K562 (cell line): Measurements from ENCODE around the gene HAGHL. TPM values are rescaled to one million over a fixed set of nuclear protein-coding genes. Genes with fewer than 3 reads are reported as not detected.

ENCODE experiments used
- E2F6 ChIP-seq, 2 experiments: IDR thresholded peaks; 2 replicates each; pipeline ENCODE4 v1.6.1; 2011; ENCODE audit warnings: borderline replicate concordance in 1 of 2, control low read depth in 1 of 2, low read depth in 1 of 2, low read length in 1 of 2, mild to moderate bottlenecking in 1 of 2, mixed read lengths in 1 of 2, moderate library complexity in 1 of 2; ENCODE audit not compliant: insufficient read depth in 1 of 2, insufficient read length in 1 of 2, poor library complexity in 1 of 2, severe bottlenecking in 1 of 2; ENCODE audit errors: extremely low read depth in 1 of 2
- ELF4 ChIP-seq: fragments of 450-650 bp; formaldehyde crosslinking; IDR thresholded peaks from 2 replicates; pipeline ENCODE4 v1.4.0; 2022; ENCODE audit warnings: missing genetic modification characterization
- POLR2A ChIP-seq: fragments of 450-650 bp; conservative IDR thresholded peaks from 2 replicates; pipeline ENCODE4 v1.6.1; 2016
- SAFB ChIP-seq: fragments of 200-400 bp; formaldehyde crosslinking; IDR thresholded peaks from 2 replicates; pipeline ENCODE4 v1.6.1; 2017; ENCODE audit warnings: low read depth, low read length, borderline replicate concordance
- TRIM25 ChIP-seq: fragments of 450-650 bp; IDR thresholded peaks from 2 replicates; pipeline ENCODE4 v1.7.0; 2016; ENCODE audit warnings: borderline replicate concordance
- TSHZ1 ChIP-seq: fragments of 250-450 bp; sonication (Bioruptor Pico); IDR thresholded peaks from 2 replicates; pipeline ENCODE4 v1.4.0; 2020; ENCODE audit warnings: mild to moderate bottlenecking, moderate library complexity
- XRCC5 ChIP-seq: fragments of 200-400 bp; formaldehyde crosslinking; IDR thresholded peaks from 2 replicates; pipeline ENCODE4 v1.6.1; 2017; ENCODE audit warnings: low read depth, mild to moderate bottlenecking, low read length
- YBX1 ChIP-seq: fragments of 450-650 bp; IDR thresholded peaks from 2 replicates; pipeline ENCODE4 v1.7.1; 2016; ENCODE audit warnings: mild to moderate bottlenecking
- ZNF232 ChIP-seq: sonication (generic); formaldehyde crosslinking; IDR thresholded peaks from 2 replicates; pipeline ENCODE4 v1.8.0; 2022; ENCODE audit warnings: mild to moderate bottlenecking, missing genetic modification reagents
- ZNF445 ChIP-seq: fragments of 250-450 bp; sonication (Bioruptor Pico); IDR thresholded peaks from 2 replicates; pipeline ENCODE4 v1.4.0; 2020; ENCODE audit warnings: low read depth, mild to moderate bottlenecking, moderate library complexity
- ZNF609 ChIP-seq: sonication (generic); formaldehyde crosslinking; IDR thresholded peaks from 2 replicates; pipeline ENCODE4 v1.8.1; 2023; ENCODE audit warnings: missing genetic modification reagents, mild to moderate bottlenecking, borderline replicate concordance
- ZNF778 ChIP-seq: fragments of 450-650 bp; formaldehyde crosslinking; IDR thresholded peaks from 2 replicates; pipeline ENCODE4 v1.4.0; 2020; ENCODE audit warnings: mild to moderate bottlenecking, moderate library complexity
- polyA plus RNA-seq, 8 experiments: library from polyadenylated mRNA; depleted of rRNA in 4 of 8; stranded (reverse) in 5 of 8; unstranded in 3 of 8; fragments of >200 nt; fragmentation: Nextera tagmentation in 2 of 8; fragmentation: Illumina TruSeq in 1 of 8; extraction: Ambion mirVana in 2 of 8; extraction: Trizol in 1 of 8; gene quantifications; 2 replicates each; pipeline versions ENCODE4 v1.2.1 to v1.2.3, GENCODE V29; 2011 to 2014; ENCODE audit warnings: inconsistent platforms in 1 of 8, missing spikeins in 1 of 8
- total RNA-seq, 7 experiments: library from RNA; depleted of rRNA in 6 of 7; stranded (reverse); fragments of >200 nt in 6 of 7; fragmentation: Illumina TruSeq in 2 of 7; extraction: Trizol in 2 of 7; gene quantifications; 2 replicates each; pipeline versions ENCODE4 v1.2.1 to v1.2.3, GENCODE V29; 2011 to 2021; ENCODE audit warnings: low replicate concordance in 1 of 7

The HAGHL gene
- total and polyA plus RNA-seq, 9 of the 15 experiments (the other 6 are each of a cell fraction or from before 2014, with no cell fraction given) = 0.31 to 83.4 (median 20.7) TPM

- TF ChIP-seq ZNF609 (CRISPR knock-in tag) = no peak
- no peak for TF ChIP-seq XRCC5
- peak; percentile 67; the same call in 1 of the 2 replicates for TF ChIP-seq SAFB
- no peak for TF ChIP-seq TSHZ1
- no peak for TF ChIP-seq ZNF232 (CRISPR knock-in tag)
- no peak for TF ChIP-seq ELF4
- TF ChIP-seq POLR2A = peak; percentile 47; the same call in 1 of the 2 replicates
- no peak for TF ChIP-seq ZNF445 (CRISPR knock-in tag)
- TF ChIP-seq ZNF778 = no peak
- no peak for TF ChIP-seq TRIM25
- no peak for TF ChIP-seq YBX1
- TF ChIP-seq E2F6 (IDR thresholded peaks at IDR 0.05; ENCODE audit: borderline replicate concordance in 1 of 2, extremely low read depth in 1 of 2, insufficient read depth in 1 of 2, insufficient read length in 1 of 2, low read depth in 1 of 2, low read length in 1 of 2, poor library complexity in 1 of 2, severe bottlenecking in 1 of 2) = peak in 1 of 2 experiments; percentile 56
These were observed 2.2 kb downstream of the HAGHL start (continued) for GRCh38 chr16:728890-729744.
